Natural killer cell treated with Interleukin-12 subunit alpha and Interleukin-12 subunit beta and Interleukin-15 and Interleukin-18, amount 100 ng/mL, for 72 hours (primary cell): ENCODE data around the gene PPP1CA. TPM values are rescaled to one million over a fixed set of nuclear protein-coding genes. Genes with fewer than 3 reads are reported as not detected.
A peak's percentile ranks its signal among the peaks of the same experiment; 100 is the strongest.

ENCODE experiments used
- ATAC-seq, 2 donors: fragments of 150-1000 bp; cut with Tn5 transposase in 1 of 2; sonication (Bioruptor Pico), chemical (Tn5 transposase) in 1 of 2; 2 replicates each; pipeline ENCODE4 v1.10.0; 2021
- DNase-seq: peaks from one replicate; pipeline ENCODE4 v3.0.0; 2022; ENCODE audit warnings: low spot score
- H3K27ac Mint-ChIP-seq, 2 donors: 1 replicate in 1 of 2; 2 replicates in 1 of 2; pipeline ENCODE4 v1.8.0; 2022; ENCODE audit warnings: mixed read lengths in 2 of 2, mild to moderate bottlenecking in 1 of 2, moderate library complexity in 1 of 2
- H3K27me3 Mint-ChIP-seq, 2 donors: 1 replicate in 1 of 2; 2 replicates in 1 of 2; pipeline ENCODE4 v1.8.0; 2022; ENCODE audit warnings: mixed read lengths in 2 of 2
- H3K36me3 Mint-ChIP-seq: one replicate; pipeline ENCODE4 v1.8.0; 2022; ENCODE audit warnings: mixed read lengths
- H3K4me1 Mint-ChIP-seq, 2 donors: 1 replicate in 1 of 2; 2 replicates in 1 of 2; pipeline ENCODE4 v1.8.0; 2022; ENCODE audit warnings: low read depth in 2 of 2, mixed read lengths in 2 of 2, mild to moderate bottlenecking in 1 of 2
- H3K4me3 Mint-ChIP-seq: one replicate; pipeline ENCODE4 v1.8.0; 2022; ENCODE audit warnings: mixed read lengths
- H3K9me3 Mint-ChIP-seq: 2 replicates; pipeline ENCODE4 v1.8.0; 2022; ENCODE audit warnings: mixed read lengths
- total RNA-seq, 2 donors: library from RNA; stranded (reverse); gene quantifications; one replicate each; pipeline ENCODE4 v1.2.3, GENCODE V29; 2022

PPP1CA gene
- total RNA-seq = 100 to 1,000 TPM; 317 to 378 TPM

DNA sequence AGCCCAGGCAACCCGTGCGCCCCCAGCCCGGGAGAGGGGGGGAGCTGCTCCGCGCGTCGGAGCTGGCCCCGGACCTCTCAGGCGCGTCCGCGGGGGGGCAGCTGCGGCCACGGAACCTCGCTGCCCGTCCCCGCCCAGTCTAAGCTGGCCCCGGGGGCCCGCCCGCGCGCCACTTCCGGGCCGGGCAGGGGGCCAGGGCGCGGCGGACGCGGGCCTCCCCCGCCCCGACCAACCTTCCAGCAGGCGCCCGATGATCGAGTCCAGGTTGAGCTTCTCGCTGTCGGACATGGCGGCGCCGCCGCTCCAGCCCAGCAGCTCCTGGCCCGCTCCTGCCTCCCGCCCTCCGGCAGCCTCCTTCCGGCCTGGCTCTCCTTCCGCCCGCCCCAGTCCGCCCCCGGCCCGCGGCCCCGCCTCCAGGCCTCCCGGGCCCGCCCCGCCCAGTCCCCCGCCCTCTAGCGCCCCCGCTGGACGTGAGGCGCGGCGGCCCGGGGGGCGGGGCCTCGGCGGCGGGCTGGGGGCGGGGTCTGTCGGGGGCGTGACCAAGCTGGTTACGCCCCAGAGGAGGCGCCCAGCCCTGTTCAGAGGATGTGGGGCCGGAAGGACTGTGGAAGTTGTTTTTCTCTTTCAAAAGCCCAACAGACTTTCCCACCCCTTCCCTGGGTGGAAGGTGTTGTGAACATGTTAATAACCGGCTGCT lies at the start of gene PPP1CA:
Gene PPP1CA, minus strand, starts transcription at position 364 of the 697 bp plus-strand sequence. Its CDS starts 76 bp downstream, at position 288.
- Mint-ChIP-seq H3K9me3 (no peaks in the 10 kb centered on the region), H3K27ac (peak within 1 kb of the TSS; percentile 97), H3K4me3 (peak within 1 kb of the TSS; percentile 96), H3K4me1 (peaks cover 35 to 43% of the 10 kb centered on the region in 2 donors), H3K36me3 (peaks cover 4% of the 10 kb centered on the region), H3K27me3 (no peaks in the 10 kb centered on the region)
- peak; percentile 88 to 93 for ATAC-seq
- DNase-seq = peak; percentile 92

DNA sequence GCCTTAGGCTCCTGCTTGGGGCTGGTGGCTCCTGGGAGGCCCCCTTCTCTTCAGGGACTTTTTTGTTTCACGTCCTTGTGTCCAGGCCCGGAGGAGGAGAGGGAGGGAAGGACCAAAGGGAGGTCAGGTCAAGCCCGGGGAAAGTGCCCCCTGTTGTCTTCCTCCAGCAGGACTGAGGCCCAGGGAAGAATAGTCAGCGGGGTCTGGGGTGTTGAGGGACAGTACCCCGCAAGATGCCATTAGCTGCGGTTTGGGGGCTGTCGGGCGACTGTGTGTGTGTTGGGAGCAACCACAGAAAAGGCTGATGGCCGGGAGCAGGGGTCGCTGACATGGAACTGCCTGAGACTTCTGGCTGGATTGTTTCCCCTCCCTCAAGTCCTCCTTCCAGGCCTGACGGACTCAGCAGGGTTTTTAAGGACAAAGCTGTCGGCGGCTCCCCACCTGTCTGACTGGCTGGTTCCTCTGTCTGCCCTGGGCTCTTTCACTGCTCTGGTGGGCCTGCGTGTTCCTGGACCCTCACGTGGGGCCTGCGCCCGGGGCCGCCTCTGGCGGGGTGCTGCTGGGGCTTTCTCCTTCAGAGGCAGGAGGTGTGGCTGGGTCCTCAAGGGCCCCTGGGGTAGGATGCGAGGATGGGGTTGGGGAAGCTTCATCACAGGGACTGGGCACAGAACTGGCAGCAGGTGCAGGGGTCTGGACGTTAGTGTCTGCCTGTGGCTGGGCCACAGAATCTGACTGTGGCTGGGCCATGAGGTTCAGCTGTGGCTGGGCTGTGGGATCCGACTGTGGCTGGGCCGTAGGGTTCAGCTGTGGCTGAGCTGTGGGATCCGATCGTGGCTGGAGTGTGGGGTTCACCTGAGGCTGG lies 49.4 kb upstream of the PPP1CA start:
- H3K9me3 Mint-ChIP-seq = no peaks in the 10 kb centered on the region
- DNase-seq (no peak), ATAC-seq (no peak)
- H3K27ac Mint-ChIP-seq = no peak overlapping the region
- H3K27me3 Mint-ChIP-seq = peaks cover 0 to 6% of the 10 kb centered on the region in 2 donors
- H3K4me3 Mint-ChIP-seq = no peak overlapping the region
- no peaks in the 10 kb centered on the region for H3K36me3 Mint-ChIP-seq
- peaks cover 8% of the 10 kb centered on the region in 2 donors for H3K4me1 Mint-ChIP-seq

DNA sequence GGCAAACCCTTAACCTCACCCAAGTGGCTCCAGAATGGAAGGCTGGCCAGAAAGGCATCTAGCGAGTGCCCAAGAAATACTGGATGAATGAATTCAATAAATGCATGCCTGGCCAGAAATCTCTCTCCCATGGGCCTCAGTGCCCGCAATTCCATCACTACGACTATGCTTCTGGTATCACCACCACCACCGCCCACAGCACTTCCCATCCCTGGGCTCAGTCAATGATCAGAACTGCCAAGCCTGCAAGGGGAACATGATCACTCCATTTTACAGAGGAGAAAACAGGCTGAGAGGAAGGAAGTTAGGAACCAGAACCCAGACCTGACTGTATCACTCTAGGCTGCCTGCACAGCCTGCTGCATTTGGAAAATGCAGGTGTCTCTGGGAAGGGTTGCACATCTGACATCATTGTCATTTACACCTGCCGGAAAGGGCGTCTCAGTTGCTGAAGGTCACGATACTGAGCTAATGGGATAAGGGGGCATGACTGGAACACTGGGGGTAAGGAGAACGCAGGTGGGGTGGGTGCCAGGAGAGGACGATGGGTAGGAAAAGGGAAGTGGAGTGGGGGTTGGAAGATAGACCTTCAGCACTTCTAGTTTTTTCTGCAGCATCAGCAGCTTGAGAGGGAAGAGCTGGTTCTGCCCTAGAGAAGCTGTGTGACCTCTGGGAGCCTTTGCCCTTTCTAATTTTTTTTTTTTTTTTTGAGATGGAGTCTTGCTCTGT lies 47.6 kb upstream of the PPP1CA start:
- ATAC-seq (no peak), DNase-seq (no peak)
- Mint-ChIP-seq H3K9me3 (no peaks in the 10 kb centered on the region), H3K27me3 (peaks cover 0 to 6% of the 10 kb centered on the region in 2 donors), H3K4me3 (no peak overlapping the region), H3K27ac (peak overlapping the region in 1 of 2 donors; percentile 50), H3K36me3 (no peaks in the 10 kb centered on the region), H3K4me1 (peaks cover 24% of the 10 kb centered on the region in 2 donors)

DNA sequence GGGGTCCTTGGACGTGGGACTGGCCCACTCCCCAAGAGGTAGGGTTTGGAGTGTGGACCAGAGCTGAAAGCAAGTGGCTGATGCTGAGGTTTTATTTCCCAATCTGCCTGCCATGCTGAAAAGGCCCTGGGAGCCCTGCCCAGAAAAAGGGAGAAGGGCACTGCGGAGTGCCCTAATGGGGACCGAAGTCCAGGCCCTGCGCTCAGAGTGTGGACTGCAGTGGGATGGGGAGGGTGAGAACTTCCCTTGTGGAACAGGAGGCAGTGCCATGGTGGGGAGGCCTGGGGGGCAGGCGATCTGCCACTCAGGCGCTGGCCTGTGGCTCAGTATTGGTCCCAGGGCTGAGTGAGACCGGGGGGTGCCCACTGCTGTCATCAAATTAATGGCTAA lies 46.6 kb upstream of the PPP1CA start:
- peaks cover 24 to 25% of the 10 kb centered on the region in 2 donors for H3K4me1 Mint-ChIP-seq
- DNase-seq (no peak), ATAC-seq (no peak)
- no peak overlapping the region for H3K4me3 Mint-ChIP-seq
- H3K36me3 Mint-ChIP-seq = no peaks in the 10 kb centered on the region
- no peaks in the 10 kb centered on the region for H3K9me3 Mint-ChIP-seq
- peaks cover 0 to 6% of the 10 kb centered on the region in 2 donors for H3K27me3 Mint-ChIP-seq
- no peak overlapping the region for H3K27ac Mint-ChIP-seq

DNA sequence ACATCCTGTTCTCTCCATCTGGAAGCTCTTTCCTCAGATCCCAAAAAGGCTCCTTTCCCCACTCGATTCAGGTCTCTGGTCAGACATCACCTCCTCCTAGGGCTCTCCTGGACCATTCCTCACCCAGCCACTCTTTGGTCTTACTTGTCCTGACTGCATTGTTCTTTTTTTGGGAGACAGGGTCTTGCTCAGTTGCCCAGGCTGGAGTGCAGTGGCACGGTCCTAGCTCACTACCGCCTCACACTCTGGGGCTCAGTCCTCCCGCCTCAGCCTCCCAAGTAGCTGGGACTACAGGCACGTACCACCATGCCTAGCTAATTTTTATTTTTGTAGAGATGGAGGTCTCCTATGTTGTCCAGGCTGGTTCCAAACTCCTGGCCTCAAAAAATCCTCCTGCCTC lies 43.9 kb upstream of the PPP1CA start:
- Mint-ChIP-seq H3K9me3 (no peaks in the 10 kb centered on the region), H3K27me3 (peaks cover 0 to 3% of the 10 kb centered on the region in 2 donors), H3K27ac (peak overlapping the region; percentile 74 to 91), H3K4me1 (peaks cover 32 to 42% of the 10 kb centered on the region in 2 donors), H3K36me3 (no peaks in the 10 kb centered on the region), H3K4me3 (peak overlapping the region; percentile 74)
- ATAC-seq (no peak), DNase-seq (no peak)

DNA sequence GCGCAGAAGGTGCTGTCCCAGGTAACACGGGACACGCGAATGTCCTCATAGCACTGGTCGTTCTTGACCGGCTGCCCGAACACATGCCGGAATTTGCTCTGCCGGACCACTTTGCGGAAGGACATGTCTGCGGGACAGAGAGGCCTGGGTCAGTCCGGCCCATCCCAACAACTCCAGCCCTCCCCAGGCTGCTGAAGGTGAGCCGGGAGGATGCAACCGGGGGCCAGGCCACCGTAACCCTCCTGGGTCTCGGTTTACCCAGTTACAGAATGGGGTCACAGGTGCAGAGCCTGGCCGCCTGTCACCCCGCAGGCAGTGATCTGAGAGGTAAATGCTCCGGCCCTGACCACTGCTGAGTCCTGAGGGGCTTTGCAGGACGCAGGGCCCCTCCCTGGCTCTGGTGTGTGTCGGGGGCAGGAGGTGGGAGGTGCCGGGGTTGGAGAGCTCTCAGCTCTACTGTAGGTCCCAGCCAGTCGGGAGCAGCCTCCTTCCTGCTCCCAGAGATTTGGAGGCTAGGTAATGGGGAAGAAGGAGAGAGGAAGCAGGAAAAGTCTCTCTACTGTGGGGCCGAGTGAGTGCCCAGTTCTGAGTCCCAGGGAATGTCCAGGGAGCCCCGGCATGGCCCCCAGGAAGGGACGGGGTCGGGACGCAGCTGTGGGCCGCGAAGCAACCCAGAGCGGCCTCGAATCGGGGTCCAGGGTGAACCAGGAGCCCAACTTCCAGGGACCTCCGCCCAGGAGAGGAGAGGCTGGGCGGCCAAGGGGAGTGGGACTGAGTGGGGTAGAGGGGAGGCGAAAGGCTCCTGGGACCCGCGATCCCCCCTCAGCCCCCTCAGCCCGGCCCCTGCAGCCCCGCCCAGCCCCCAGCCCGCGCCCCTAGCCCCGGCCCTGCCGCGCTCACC lies 41.1 kb upstream of the PPP1CA start:
- Mint-ChIP-seq H3K36me3 (no peaks in the 10 kb centered on the region), H3K4me1 (peaks cover 46 to 55% of the 10 kb centered on the region in 2 donors), H3K27ac (peak overlapping the region; percentile 75 to 92), H3K4me3 (peak overlapping the region; percentile 41), H3K27me3 (no peaks in the 10 kb centered on the region), H3K9me3 (no peaks in the 10 kb centered on the region)
- no peak for ATAC-seq
- no peak for DNase-seq

DNA sequence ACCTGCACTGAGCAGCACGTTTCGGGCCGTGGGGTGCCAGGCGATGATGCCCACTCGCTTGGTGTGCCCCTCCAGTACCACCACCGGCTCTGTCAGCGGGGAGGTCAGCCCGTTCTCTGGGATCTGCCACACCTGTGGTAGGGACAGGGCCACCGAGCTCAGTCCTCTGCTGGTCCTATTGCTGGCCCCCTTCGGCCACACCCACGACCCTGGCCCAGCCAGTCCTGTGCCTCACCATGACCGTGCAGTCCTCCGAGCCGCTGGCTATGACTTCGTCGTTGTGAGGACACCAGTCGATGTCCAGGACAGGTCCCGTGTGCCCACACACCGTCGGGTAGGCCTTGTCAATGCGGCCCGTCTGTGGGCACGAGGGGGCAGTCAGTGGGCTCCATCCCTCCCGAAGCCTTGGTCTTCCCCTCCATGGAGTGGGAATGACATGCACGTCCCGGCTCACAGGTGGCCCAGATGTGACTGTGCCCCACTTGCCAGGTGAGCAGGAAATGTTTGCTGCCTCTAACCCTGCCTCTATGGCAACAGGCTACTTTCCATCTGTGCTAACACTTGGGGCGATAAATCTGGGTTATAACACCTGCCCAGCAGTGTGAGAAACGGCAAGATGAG lies 40.2 kb upstream of the PPP1CA start:
- H3K4me1 Mint-ChIP-seq = peaks cover 48 to 57% of the 10 kb centered on the region in 2 donors

DNA sequence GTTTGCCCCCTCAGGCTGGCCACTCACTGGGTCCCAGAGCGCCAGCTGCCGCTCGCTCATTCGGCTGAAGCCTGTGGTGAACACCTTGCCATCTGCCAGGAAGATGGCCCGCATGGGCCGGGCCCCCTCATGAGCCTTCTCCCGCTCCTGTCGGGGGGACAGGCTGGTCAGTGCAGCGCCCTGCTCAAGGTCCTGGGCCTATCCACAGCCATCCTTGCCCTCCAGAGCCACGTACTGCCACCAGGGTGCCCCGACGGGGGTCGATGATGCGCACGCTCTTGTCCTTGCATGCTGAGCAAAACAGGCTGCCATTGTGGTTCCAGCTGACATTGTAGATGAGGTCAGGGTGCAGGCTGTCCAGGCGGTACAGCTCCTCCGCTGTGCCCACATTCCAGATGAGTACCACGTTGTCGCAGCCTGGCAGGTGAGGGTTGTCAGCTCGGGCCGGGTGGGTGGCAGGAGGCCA lies 39.5 kb upstream of the PPP1CA start:
- no peak overlapping the region for H3K4me3 Mint-ChIP-seq
- no peaks in the 10 kb centered on the region for H3K27me3 Mint-ChIP-seq
- H3K4me1 Mint-ChIP-seq = peaks cover 47 to 60% of the 10 kb centered on the region in 2 donors
- peak overlapping the region in 1 of 2 donors; percentile 92 for H3K27ac Mint-ChIP-seq
- H3K36me3 Mint-ChIP-seq = no peaks in the 10 kb centered on the region
- ATAC-seq (no peak), DNase-seq (no peak)
- no peaks in the 10 kb centered on the region for H3K9me3 Mint-ChIP-seq

More for the DNA sequence above, 40.2 kb upstream of the PPP1CA start:
- H3K27ac Mint-ChIP-seq = peak overlapping the region; percentile 75 to 92
- H3K36me3 Mint-ChIP-seq = no peaks in the 10 kb centered on the region
- H3K4me3 Mint-ChIP-seq = peak overlapping the region; percentile 10
- no peaks in the 10 kb centered on the region for H3K9me3 Mint-ChIP-seq
- ATAC-seq (no peak), DNase-seq (no peak)
- H3K27me3 Mint-ChIP-seq = no peaks in the 10 kb centered on the region

DNA sequence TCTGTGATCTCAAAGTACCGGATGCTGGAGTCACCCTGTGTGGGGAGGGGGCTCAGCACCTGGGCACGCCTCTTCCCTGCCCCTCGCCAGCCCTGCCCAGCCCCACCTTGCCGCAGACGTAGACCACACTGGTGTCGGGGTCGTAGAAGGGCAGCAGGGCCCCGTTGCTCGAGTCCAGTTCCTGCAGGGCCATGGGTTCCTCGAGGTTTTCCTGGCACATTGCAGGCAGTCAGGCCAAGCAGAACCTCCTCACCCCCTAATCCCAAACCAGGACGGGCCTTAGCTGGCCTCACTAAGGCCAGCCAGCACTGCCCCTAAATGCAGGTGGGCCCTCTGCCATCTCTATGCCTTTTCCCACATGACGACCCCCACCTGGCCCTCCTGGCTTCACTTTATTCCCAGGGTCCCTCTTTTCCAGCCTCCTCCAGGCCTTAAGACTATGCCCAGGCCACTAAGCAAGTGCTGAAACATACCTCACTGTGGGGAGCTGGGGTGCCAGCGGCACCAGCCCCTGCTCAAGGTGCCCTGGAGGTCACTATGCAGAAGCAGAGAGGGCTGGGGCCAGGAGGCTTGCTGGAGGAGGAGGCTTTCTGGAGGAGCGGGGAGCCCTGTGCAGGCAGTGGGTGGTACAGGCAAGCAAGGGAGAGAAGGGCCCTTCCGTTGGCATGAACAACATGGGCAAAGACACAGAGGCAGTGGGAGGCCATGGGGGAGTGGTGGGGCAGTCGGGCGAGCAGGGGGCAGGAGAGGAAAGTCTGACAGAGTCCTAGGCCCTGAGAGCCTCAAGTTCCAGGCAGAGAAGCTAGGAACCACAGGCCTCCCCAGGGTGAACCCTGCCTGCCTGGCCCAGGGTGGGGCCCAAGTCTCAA lies 38.8 kb upstream of the PPP1CA start:
- Mint-ChIP-seq H3K9me3 (no peaks in the 10 kb centered on the region), H3K27ac (peak overlapping the region; percentile 82 to 92), H3K27me3 (no peaks in the 10 kb centered on the region), H3K4me3 (peak overlapping the region; percentile 93), H3K4me1 (peaks cover 45 to 57% of the 10 kb centered on the region in 2 donors), H3K36me3 (no peaks in the 10 kb centered on the region)
- ATAC-seq (no peak), DNase-seq (no peak)

DNA sequence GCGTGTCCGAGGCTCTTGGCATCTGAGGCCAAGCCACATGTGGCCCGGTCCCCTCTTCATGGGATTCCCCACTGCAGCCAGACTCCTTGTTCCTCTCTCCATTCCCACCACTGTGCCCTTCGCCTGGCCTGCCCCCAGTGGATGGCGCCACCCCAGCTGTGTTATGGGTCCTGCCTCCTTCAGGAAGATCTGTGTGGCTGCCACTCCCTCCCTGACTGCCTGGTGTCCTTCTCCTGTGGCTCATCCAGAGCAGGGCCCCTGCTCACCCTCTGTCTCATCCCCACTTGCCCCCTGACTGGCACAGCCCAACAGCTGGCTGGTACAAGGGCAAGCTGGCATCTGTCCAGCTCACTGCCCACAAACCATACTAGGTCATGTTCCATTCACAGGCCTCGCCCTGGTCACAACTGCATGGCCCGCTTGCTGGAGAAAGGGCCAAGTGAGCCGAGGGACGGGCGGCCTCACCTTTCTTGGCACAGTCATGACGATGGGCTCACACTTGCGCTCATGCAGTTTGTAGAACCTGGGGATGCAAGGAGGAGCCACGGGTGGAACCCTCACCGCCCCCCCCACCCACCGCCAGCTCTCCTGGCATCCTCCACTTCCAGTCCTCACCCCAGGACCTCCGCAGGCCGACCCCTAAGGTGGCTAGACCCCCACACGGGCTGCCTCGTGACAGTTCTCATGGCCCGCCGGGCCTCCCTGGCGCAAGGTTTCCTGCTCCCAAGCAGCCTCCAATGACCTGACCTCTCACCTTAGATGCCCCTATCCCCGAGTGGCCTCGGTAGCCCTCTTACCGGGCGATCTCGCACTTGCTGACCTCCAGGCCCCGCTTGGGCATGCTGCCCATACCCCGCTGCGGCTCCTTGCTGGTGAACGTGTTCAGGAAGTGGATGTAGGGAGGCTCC lies 37.9 kb upstream of the PPP1CA start:
- no peak for ATAC-seq
- Mint-ChIP-seq H3K4me1 (peaks cover 40 to 52% of the 10 kb centered on the region in 2 donors), H3K27me3 (no peaks in the 10 kb centered on the region), H3K36me3 (no peaks in the 10 kb centered on the region), H3K9me3 (no peaks in the 10 kb centered on the region), H3K4me3 (peak overlapping the region; percentile 93), H3K27ac (peak overlapping the region; percentile 82 to 92)
- no peak for DNase-seq
